H1 (cell line): ENCODE results near the gene ASS1.

Experiments
- BACH1 ChIP-seq: IDR thresholded peaks from 2 replicates; pipeline ENCODE4 v1.6.1; 2012; ENCODE audit warnings: low read length, improper control_type of control experiment
- BRCA1 ChIP-seq: IDR thresholded peaks from 2 replicates; pipeline ENCODE4 v1.6.1; 2012; ENCODE audit warnings: low read depth, low read length, improper control_type of control experiment
- CTCF ChIP-seq, 3 experiments: IDR thresholded peaks; 1 replicate in 2 of 3; 2 replicates in 1 of 3; pipeline versions ENCODE4 v1.5.1 to v1.6.1; 2011; ENCODE audit warnings: low read length in 3 of 3, mild to moderate bottlenecking in 3 of 3, inconsistent platforms in 2 of 3, low read depth in 1 of 3, moderate library complexity in 1 of 3; ENCODE audit not compliant: insufficient read depth in 1 of 3; ENCODE audit errors: control extremely low read depth in 1 of 3
- EGR1 ChIP-seq: IDR thresholded peaks from 2 replicates; pipeline ENCODE4 v1.6.1; 2011; ENCODE audit warnings: low read depth, low read length, borderline replicate concordance
- JUN ChIP-seq: IDR thresholded peaks from 2 replicates; pipeline ENCODE4 v1.6.1; 2011; ENCODE audit warnings: low read depth, mild to moderate bottlenecking, improper control_type of control experiment, low read length
- NANOG ChIP-seq: IDR thresholded peaks from 2 replicates; pipeline ENCODE4 v1.6.1; 2011; ENCODE audit warnings: low read length, low read depth, mild to moderate bottlenecking, inconsistent platforms; ENCODE audit not compliant: insufficient read depth, poor library complexity, severe bottlenecking
- POLR2A ChIP-seq, 2 experiments: IDR thresholded peaks; 1 replicate in 1 of 2; 2 replicates in 1 of 2; pipeline ENCODE4 v1.6.1; 2011; ENCODE audit warnings: low read depth in 2 of 2, low read length in 2 of 2, mild to moderate bottlenecking in 2 of 2; ENCODE audit errors: control extremely low read depth in 1 of 2
- POLR2AphosphoS5 ChIP-seq: IDR thresholded peaks from 2 replicates; pipeline ENCODE4 v1.6.1; 2011; ENCODE audit warnings: low read depth, low read length
- RAD21 ChIP-seq, 2 experiments: IDR thresholded peaks in 1 of 2; conservative IDR thresholded peaks in 1 of 2; 2 replicates each; pipeline ENCODE4 v1.6.1; 2011; ENCODE audit warnings: low read depth in 2 of 2, low read length in 2 of 2, improper control_type of control experiment in 1 of 2, inconsistent platforms in 1 of 2, mild to moderate bottlenecking in 1 of 2, moderate library complexity in 1 of 2
- RFX5 ChIP-seq: IDR thresholded peaks from 2 replicates; pipeline ENCODE4 v1.6.1; 2011; ENCODE audit warnings: low read depth, low read length, improper control_type of control experiment, borderline replicate concordance
- SIN3A ChIP-seq, 2 experiments: IDR thresholded peaks in 1 of 2; conservative IDR thresholded peaks in 1 of 2; 2 replicates each; pipeline ENCODE4 v1.6.1; 2011 to 2012; ENCODE audit warnings: low read length in 2 of 2, improper control_type of control experiment in 1 of 2, low read depth in 1 of 2, mild to moderate bottlenecking in 1 of 2
- SP2 ChIP-seq: IDR thresholded peaks from 2 replicates; pipeline ENCODE4 v1.6.1; 2012; ENCODE audit warnings: mild to moderate bottlenecking, low read length, inconsistent platforms
- TEAD4 ChIP-seq: IDR thresholded peaks from 2 replicates; pipeline ENCODE4 v1.6.1; 2012; ENCODE audit warnings: low read depth, low read length, inconsistent platforms, mixed read lengths
- USF2 ChIP-seq: IDR thresholded peaks from 2 replicates; pipeline ENCODE4 v1.6.1; 2011; ENCODE audit warnings: low read length, improper control_type of control experiment

- TF ChIP-seq TEAD4 (no peak), CTCF (IDR thresholded peaks at IDR 0.05; ENCODE audit: control extremely low read depth in 1 of 3, insufficient read depth in 1 of 3, low read depth in 1 of 3, low read length in 3 of 3) (no peak), RFX5 (no peak), BRCA1 (no peak), BACH1 (no peak), RAD21 (IDR thresholded peaks at IDR 0.05 in 1 of 2, conservative IDR thresholded peaks at IDR 0.05 in 1 of 2; ENCODE audit: low read depth in 2 of 2, low read length in 2 of 2) (no peak), JUN (no peak), NANOG (no peak), POLR2A (IDR thresholded peaks at IDR 0.05; ENCODE audit: control extremely low read depth in 1 of 2, low read depth in 2 of 2, low read length in 2 of 2) (no peak), POLR2AphosphoS5 (no peak), SIN3A (conservative IDR thresholded peaks at IDR 0.05 in 1 of 2, IDR thresholded peaks at IDR 0.05 in 1 of 2; ENCODE audit: low read depth in 1 of 2, low read length in 2 of 2) (no peak), SP2 (no peak), USF2 (no peak), EGR1 (no peak)
These were observed 25.2 kb upstream of the ASS1 start for GRCh38 chr9:130419521-130420035.
